Left kidney (tissue), 2 donors: ENCODE results near the gene PCSK6. TPM values are rescaled to one million over a fixed set of nuclear protein-coding genes. Genes with fewer than 3 reads are reported as not detected.
"Not testable (repeated sequence)": the region's sequence is repeated elsewhere in the genome, so short reads cannot be mapped to it uniquely, and the experiment has no call there.

ENCODE experiments used
- DNase-seq: peaks from one replicate; pipeline ENCODE4 v3.0.0-alpha.2; 2013
- polyA plus RNA-seq: library from polyadenylated mRNA; unstranded; fragments of 120-200 nt; gene quantifications from one replicate; pipeline ENCODE4 v1.2.1, GENCODE V29; 2013; ENCODE audit not compliant: insufficient read length

PCSK6 gene
- polyA plus RNA-seq, 1 donor: 7.0 TPM

DNA sequence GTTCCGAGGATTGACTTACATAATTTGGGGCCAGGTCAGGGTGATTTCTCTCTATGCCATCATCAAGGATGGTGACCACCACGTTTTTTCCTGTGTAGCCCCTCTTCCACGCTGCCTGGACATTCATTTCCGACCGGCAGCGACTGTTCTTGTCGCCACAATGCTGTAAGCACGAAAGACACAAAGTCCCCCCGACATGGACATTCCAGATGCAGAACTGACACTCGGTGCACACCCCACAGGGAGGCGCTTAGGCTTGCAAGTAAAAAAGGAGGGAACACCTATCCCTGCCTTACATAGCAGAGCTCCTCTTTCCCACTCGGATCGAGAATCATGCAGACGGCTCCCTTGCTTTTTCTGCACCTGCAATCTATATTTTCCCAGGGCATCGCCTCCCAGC is 58.2 kb downstream of the PCSK6 start:
- no peak for DNase-seq

DNA sequence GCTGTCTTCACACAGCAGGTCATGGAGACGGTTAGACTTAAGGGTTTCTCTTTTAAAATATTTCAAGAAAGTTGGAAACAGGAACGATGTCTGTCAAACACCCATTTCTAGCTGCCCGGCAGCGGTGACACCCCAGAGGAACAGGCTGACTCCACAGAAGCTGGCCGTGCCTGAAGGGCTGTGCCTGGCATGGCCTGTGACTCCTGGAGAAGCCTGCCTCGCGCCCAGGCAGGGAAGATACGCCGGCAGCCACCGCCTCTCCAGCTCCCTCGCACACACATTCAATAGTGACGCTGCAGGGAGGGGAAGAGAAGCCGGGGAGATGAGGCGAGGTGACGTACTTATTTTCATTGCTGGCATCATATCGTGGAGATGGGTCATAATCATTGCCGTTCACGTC is 59.9 kb downstream of the PCSK6 start:
- DNase-seq: no peak

DNA sequence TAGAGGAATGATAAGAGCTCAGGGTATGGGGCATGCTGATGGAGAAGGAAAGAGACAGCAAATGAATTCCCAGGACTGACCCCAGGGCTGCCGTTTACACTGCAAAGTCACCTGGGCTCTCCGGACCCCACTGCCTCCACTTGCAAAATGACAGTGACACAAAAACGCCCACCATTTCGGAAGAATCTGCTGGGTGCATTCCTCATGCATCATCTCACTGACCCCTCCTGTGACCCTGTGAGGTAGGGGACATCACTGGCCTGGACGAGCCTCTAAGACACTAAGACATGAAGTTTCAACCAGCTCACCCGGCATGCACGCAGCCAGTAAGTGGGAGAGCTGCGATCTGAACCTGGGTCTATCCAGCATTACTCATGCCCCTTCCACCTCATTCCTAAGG is 60.3 kb downstream of the PCSK6 start:
- DNase-seq: no peak

DNA sequence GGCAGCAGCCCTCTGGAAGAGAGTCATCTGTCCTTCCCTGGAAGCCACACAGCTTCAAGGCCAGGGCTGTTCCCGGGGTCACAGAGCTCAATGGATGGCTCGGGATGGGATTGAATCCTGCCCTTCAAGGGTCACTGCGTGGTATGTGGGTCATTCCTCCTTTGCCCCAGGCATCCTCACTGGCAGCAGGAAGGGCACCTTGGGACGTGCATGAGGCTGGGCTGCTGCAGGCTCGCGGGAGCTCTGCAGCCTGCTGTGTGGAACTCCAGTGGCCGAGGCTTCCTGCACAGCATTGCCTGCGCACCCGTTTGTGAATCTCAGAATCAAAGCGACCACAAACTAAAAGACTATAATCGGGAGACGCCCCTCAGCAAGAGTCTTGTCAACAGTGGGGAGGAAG is 60.7 kb downstream of the PCSK6 start:
- no peak for DNase-seq

DNA sequence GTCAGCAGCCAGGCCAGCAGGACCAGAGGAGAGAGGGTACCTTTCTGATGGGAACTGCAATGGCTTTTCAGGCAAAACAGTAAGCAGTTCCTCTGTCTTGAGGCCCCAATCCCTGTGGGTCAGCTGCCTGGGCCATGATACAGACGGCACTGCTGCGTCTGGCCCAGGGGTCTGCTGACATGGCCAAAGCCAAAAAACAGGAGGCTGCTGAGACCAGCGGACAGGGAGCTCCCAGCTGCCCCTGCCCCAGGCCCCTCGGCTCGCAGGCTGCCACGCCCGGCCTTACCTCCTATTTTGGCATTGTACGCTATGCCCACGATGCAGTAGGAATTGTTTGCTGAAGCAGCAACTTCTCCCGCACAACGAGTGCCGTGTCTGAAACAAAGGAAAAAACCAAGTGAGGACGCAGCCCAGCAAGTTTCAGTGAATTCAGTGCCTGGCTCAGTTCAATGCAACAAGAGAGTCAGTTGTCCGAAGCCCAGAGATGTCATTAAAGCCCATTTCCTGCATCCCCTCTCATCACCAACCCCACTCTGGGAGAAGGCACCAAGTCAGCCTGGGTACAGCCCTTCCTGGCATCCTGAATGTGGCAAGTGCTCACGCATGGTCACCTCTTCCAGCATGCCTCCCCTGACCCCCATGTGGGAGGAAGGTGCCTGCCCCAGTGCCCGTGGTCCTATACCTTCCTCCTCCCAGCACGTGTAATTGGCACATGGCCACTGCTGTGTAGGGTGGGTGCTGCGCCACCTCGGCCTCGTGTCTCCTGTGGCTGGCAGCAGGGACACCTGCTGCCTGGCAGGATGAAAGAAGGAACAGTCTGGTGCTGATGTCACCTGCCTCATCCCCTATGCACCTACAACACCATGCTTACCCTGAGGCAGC is 61.7 kb downstream of the PCSK6 start:
- DNase-seq: no peak

DNA sequence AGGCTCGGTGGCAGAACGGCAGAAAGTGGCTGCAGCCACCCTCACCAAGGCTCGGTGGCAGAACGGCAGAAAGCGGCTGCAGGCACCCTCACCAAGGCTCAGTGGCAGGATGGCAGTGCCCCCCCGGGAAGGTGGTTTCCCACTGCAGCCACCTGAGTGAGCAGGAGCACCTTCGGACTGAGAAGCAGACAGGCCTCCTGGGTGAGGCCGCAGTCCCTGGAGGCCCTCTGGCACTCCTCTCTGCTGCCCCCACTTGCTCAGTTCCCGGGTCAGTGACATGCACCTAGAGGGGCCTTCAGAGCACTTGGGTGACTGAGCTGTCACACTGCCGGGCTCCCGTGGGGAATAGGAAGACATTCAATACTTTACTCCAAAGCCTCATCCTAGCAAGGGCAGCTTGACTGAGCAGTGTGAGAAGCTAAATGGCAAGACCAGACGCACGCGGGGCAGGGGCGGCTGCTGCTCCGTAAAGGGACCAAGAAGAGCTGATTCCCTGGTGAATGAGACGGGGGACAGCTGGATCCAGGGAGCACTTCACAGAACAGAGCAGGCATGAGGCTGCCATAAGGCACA is 62.7 kb downstream of the PCSK6 start:
- no peak for DNase-seq

DNA sequence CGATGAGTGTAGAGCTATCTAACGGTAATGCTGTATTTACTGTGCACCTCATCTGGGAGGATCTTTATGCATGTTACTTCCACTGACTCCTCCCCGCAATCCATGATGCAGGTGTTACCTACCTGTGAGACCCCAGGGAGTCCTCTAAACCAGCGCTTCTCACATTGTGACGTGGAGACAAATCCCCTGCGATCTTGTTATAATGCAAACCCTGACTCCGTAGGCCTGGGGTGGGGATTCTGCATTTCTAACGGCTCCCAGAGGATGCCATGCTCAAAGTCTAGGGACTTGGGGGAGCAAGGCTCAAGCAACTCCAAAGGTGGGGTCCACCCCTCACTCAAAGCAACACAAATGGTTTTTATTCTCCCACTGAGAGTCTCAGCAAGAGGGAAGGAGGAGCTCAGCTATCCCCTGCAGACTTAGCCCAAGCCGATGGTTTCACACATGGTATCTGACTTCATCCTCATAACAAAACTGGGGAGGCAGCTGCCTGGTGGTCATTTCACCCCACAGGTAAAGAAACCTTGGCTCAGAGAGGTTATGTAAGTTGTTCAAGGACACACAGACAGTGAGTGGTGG is 63.6 kb downstream of the PCSK6 start:
- no peak for DNase-seq

DNA sequence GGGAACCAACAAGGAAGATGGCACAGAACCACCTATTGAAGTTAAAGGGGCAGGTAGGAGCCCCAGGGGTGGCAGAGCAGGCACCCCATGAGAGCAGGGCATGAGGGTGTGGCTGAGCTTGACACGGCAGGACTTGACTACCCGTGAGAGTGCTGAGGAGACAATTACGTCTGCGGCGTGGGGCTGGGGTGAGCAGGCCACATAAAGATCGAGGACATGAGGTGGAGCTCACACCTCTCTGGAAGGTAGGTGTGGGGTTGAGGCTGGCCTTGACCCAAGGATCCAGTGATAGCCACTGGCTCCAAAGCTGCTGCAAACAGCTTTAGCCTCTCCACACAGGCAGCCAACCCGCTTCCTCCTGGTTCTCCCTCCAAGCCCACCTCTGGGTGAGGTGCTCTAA is 64.5 kb downstream of the PCSK6 start:
- no peak for DNase-seq

DNA sequence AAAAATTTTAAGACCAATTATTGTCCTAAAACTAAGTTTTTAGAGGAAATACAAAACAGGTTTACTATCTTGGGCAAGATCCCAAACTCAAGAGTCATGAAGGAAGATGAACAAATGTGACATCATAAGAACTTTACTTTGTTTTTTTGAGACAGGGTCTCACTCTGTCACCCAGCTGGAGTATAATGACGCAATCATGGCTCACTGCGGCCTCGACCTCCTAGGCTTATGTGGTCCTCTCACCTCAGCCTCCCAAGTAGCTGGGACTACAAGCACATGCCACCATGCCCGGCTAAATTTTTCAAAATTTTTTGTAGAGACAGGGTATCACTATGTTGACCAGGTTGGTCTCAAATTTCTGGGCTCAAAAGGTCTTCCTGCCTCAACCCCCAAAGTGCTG is 69.3 kb downstream of the PCSK6 start:
- DNase-seq: no peak

DNA sequence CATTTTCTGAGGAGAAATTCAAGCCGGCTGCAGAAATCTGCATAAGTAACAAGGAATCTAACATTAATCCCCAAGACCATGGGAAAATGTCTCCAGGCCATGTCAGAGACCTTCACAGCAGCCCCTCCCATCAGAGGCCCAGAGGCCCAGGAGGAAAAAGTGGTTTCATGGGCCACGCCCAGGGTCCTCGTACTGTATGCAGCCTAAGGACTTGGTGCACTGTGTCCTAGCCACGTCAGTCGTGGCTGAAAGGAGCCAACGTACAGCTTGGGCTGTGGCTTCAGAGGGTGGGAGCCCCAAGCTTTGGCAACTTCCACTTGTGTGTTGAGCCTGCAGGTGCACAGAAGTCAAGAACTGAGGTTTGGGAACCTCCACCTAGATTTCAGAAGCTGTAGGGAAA is 73.0 kb downstream of the PCSK6 start:
- DNase-seq: not testable (repeated sequence)

DNA sequence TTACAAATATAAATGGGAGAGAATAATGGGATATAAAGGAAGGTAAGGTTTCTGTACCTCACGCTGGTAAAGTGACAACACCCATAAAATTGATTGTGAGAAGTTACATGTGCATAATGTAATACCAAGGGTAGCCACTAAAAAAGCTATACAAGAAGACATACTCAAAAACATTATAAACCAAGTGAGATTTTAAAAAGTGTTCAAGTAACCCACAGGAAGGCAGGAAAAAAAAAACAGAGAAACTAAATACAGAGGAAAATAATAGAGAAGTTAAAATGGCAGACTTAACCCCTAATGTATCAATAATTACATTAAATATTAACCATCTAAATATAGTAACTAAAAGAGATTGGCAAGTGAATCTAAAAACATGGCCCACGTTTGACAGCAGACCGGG is 76.3 kb downstream of the PCSK6 start:
- DNase-seq: no peak

DNA sequence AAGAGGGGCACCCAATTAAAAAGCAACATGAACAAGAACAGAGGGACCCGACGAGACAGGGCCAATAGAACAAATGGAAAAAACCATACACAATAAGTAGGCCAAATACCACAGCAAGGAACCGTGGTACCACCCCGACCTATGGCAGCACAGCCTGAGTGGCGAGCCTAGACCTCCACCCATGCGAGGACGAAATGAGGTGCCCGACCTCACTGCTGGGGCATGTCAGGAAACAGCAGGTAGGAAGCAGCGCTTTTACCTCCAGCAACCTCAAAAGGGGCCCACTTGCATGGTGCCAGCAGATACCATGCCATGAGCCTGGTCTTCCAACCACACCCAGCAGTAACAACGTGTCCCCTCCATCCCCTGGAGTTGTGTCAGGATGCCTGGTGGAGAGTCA is 77.9 kb downstream of the PCSK6 start:
- DNase-seq: no peak

DNA sequence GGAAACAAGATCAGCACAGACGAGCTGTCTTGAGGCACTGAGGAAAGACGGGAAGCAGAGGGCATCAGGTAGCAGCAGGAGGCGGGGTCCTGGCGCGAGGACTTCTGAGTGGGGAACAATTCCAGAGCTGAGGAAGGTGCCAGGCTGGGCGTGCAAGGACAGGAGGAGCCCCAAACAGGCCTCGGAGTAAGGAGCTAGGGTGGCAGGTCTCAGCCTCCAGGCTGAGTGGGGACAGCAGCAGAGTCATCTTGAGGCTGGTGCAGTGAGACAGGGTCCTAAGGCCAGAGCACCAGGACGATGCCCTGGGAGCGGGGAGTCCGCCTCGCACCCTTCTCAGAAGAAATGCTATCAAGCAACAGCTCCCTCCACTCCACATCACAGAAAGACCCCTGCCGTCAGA is 78.4 kb downstream of the PCSK6 start:
- no peak for DNase-seq

DNA sequence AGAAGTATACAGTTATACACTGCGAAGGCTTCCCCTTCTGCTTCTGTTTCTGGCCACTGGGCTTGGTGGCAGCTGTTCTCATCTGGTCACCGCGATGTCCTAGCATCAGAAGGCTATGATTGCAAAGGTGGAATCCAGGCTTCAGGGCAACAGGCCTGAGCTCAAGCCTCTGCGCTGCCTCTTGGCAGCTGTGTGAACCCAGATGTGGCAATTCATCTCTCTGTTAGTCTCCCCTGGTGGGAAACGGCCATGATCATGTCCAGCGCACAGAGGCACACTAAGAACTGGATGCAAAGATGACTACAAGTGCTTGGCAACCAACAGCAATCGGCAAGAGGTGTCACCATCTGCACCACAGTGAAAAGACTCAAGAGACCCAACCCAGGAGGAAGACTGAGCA is 78.9 kb downstream of the PCSK6 start:
- DNase-seq: no peak

DNA sequence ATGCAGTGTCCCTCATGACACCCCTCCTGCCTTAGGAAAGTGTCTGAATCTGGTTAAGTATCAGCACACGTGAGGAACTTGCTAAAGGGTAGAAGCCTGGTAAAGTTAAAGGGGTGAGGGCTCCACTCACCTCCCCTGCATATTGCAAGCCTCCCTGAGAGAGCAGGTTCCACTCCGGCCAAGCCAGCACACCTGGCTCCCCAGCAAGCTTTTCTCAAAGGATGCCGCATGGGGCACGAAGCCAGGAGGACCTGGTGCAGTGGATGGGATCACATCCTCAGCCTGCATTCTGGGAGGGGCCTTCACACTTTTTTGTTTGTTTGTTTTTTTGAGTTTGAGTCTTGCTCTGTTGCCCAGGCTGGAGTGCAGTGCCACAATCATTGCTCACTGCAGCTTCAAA is 79.9 kb downstream of the PCSK6 start:
- DNase-seq: no peak

DNA sequence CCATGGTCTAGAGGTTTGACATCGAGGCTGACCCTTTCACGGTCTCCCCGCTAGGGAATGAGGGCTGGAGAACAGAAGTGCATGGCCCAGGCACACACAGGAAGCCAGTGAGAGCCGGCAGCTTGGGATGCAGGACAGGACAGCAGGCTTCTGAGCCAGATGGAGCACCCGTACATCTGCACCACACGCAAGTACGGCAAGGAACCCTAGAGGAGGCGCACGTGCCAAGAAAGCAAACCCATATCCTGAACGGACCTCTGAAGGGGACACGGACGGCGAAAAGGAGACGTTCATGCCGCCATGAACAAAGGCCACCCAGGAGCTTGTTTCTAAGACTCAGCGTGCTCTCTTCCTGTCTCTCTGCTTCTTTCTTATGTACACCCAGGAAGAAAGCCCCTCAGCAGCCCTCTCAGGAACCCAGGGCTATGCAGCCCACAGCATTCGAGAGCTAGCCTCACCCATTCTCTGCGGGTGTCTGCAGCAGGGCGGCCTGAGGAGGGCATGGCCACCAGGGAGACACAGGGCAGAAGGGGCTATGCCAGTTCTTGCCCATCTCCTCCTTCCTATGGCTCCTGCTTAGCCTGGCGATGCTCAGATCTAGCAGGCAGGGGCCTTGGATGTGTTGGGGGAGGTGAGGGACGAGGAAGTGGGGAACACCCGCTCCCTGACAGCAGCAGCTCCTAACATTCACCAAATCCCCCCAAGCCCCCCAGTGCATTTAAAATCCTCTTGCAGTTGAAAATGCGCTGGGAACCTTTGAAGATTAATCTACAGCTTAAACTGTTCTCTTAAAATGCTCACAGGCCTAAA is 81.3 kb downstream of the PCSK6 start:
- no peak for DNase-seq

DNA sequence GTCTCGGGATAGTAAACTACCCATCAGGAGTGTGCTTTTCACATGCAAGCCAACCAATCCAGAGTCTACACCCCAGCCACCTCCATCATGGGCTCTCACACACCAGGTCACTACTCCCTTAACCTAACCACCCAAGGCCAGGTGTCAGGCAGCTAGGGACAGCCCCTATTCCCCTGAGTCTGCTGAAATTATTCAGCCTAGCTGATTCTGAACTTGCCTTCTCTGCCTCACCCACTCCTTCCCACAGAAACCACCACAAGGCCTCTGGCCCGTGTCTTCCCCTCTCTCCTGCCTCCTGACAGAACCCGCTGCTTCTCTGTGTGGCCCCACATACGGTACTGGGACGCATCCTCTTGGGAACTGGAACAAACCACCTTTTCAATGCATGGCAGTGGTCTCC is 82.1 kb downstream of the PCSK6 start:
- DNase-seq: no peak

DNA sequence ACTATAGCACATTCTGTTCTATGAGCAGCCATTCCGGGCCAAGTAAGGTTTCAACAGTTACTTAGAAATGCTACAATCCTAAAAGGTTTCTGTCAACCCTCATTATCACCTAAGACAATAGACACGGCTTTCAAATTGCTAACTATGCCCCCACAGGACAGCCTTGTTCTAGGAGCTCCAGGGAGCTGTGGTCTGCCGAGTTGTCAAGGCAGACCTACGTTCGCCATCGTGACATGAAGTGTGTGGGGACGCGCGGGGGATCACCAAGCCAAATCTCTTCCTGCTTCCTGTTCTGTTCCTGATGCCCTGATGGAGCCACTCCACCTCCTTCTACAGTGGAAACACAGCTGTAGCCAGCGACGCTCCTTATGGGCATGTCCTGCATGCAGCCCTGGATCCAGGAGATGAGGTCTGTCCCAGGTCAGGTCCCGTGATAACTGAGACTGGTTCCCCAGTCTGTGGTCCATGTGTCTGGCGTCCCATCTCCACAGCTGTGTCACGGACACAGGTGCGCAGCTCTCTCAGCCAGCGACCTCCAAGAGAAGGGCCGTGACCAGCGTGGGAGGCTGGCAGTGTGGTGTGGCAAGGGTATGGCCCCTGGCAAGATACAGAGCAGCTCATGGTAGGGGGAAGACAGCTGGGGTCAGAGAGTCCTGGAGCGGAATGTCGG is 82.8 kb downstream of the PCSK6 start:
- no peak for DNase-seq

DNA sequence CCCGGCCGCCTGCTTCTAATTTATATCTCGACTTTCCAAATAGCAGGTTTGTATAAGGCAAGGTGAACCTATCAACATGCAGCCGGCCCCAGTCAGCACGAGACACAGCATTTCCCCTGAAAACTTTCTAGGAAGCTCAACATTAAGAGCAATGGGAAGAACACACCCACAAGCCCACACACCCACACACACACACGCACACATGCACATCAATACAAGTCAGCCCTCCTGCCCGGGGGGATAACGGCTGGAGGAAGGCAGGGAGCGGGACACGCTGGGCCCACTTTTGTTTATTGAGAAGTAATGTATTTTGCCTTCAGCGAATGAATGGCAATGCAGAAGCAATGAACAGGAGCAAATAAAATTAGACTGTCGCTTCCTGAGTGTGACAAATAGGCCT is 83.5 kb downstream of the PCSK6 start:
- no peak for DNase-seq

DNA sequence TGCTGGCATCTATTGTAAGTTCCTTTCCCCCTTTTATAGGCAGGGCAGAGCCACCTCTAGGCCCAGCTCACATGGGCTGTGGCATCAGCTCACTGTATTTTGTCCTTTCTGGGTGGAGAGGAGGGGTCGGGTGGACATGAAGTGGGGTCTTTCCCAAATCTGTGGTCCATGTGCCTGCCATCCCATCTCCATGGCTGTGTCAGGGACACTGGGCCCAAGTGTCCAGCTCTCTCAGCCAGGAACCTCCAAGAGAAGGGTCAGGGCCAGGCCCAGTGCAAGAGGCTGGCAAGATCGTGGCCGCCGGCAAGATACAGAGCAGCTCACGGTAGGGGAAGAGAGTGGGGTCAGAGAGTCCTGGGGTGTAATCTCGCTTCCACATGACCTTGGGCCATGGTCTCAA is 85.3 kb downstream of the PCSK6 start:
- no peak for DNase-seq

DNA sequence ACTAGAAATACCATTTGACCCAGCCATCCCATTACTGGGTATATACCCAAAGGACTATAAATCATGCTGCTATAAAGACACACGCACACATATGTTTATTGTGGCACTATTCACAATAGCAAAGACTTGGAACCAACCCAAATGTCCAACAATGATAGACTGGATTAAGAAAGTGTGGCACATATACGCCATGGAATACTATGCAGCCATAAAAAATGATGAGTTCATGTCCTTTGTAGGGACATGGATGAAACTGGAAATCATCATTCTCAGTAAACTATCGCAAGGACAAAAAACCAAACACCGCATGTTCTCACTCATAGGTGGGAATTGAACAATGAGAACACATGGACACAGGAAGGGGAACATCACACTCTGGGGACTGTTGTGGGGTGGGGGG is 86.6 kb downstream of the PCSK6 start:
- DNase-seq: not testable (repeated sequence)

DNA sequence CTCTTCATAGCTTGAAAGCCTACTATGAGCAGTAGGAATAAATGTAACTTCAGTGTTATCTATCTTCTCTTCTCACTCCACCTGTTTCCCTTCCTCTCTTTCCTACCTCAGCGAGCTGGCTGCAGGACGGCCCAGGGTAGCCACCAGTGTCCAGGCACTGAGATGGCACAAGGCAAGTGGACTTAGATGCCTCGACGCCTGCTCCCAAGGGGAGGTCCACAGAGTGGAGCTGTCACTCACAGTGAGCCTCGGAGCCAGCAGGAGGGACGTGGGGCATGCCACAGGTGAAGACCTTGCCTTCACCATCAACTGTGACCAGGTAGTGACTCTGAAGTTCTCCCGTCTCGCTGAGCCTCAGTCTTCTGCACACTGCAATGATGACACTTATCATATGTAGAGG is 88.2 kb downstream of the PCSK6 start:
- no peak for DNase-seq
